Esophagus muscularis mucosa (tissue), 4 donors: ENCODE results near the gene CCL13.
"Not testable (repeated sequence)": the region's sequence is repeated elsewhere in the genome, so short reads cannot be mapped to it uniquely, and the experiment has no call there.

Experiments
- CTCF ChIP-seq, 3 experiments: fragments of 200-600 bp in 2 of 3; fragments of 450-650 bp in 1 of 3; sonication (generic) in 2 of 3; IDR thresholded peaks; one replicate each; pipeline ENCODE4 v1.5.1; 2017 to 2019; ENCODE audit warnings: antibody characterized with exemption in 3 of 3, mild to moderate bottlenecking in 2 of 3, moderate library complexity in 1 of 3
- EP300 ChIP-seq: sonication (generic); formaldehyde crosslinking; IDR thresholded peaks from one replicate; pipeline ENCODE4 v1.6.1; 2017; ENCODE audit warnings: antibody characterized with exemption
- POLR2A ChIP-seq: fragments of 450-650 bp; IDR thresholded peaks from one replicate; pipeline ENCODE4 v1.6.1; 2017; ENCODE audit warnings: antibody characterized with exemption, moderate library complexity, mild to moderate bottlenecking, low read depth
- POLR2AphosphoS5 ChIP-seq, 2 donors: sonication (generic); formaldehyde crosslinking; IDR thresholded peaks; one replicate each; pipeline ENCODE4 v1.6.1; 2017; ENCODE audit warnings: antibody characterized with exemption in 2 of 2

GRCh38 chr17:34327580-34327979 is 28.7 kb upstream of the CCL13 start:
- TF ChIP-seq POLR2A; CTCF (IDR thresholded peaks at IDR 0.05); EP300; POLR2AphosphoS5 (IDR thresholded peaks at IDR 0.05): not testable (repeated sequence)
